ENCODE measurements around the gene GGT6.
A peak's percentile ranks its signal among the peaks of the same experiment; 100 is the strongest.
"Not testable (repeated sequence)": the region's sequence is repeated elsewhere in the genome, so short reads cannot be mapped to it uniquely, and the experiment has no call there.

The GGT6 gene, protein sequence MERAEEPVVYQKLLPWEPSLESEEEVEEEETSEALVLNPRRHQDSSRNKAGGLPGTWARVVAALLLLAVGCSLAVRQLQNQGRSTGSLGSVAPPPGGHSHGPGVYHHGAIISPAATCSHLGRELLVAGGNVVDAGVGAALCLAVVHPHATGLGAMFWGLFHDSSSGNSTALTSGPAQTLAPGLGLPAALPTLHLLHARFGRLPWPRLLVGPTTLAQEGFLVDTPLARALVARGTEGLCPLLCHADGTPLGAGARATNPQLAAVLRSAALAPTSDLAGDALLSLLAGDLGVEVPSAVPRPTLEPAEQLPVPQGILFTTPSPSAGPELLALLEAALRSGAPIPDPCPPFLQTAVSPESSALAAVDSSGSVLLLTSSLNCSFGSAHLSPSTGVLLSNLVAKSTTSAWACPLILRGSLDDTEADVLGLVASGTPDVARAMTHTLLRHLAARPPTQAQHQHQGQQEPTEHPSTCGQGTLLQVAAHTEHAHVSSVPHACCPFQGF

DNA sequence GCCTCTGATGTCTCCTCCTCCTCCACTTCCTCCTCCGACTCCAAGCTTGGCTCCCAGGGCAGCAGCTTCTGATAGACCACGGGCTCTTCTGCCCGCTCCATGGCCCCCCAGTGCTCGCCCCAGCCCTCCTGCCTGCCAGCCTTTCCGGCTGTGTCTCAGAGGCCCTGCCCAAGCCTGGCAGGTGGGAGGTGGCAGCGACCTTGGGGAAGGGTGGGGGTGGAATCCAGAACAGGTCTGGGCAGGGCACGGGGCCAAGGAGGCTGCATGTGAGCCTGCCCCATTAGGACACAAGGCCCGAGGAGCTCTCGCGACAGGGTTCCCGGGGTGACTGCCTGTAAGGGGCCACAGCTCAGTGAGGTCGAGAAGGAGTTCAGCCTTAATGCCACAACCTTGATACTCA, at the start of gene GGT6:
TSS of gene GGT6 (minus strand) at position 157 of the 400 bp plus-strand sequence. CDS start at position 101, 56 bp downstream.
- DNase-seq, result no peak

DNA sequence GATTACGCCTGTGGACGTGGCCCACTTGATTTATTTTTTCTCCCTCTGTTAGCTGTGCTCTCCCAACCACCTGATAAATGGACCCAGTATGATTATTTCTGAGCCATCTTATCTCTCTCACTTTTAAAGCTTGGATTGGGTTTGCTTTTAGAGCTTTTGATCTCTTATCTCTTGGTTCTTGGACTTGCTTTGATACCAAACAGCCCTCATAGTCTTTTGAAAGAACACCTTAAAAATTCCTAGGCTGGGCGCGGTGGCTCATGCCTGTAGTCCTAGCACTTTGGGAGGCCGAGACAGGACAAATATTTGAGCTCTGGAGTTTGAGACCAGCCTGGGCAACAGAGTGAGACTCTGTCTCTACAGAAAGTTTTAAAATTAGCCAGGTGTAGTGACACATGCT, 49.8 kb upstream of the GGT6 start:
- no peak for DNase-seq

DNA sequence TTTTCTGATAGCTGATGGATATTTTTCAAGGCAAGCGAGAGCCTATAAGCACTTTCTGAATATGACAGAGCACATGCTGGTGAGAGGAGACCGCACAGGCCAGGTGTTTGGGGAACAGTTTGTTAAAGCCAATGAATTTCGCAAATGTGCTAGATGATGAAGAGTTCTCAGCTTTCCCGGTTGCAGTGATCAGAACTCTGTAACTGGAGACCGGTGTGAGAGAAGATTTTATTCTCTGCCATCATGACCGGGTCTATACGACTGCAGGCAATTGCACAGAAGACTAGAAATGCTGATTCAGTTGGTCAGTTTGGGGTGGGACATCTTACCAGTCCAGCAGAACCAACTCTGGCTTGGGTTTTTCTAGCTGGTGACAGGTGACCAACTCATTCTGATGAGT, 49.4 kb upstream of the GGT6 start:
- DNase-seq, result no peak

DNA sequence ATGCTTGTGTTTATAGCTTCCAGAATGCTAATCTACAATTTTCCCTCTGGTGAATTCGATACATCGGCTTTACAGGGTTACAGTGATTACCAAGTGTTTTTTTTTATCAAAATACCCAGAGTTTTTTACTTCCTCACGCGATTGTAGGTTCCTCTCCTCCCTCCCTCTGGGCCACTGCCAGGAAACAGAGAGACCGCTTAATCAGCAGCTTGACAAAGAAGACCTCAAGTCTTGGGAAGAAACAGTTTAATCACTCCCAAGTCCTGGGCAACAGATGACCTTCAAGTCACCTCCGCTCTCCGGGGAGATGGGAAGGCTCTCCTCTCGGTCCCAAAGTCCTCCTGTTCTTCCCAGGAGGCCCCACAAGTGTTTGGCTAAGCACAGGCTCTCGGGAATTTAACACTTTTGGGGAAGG, 47.4 kb upstream of the GGT6 start:
- DNase-seq, result peak in 21 of 58 donors; percentile 3 to 48 (median 17)

DNA sequence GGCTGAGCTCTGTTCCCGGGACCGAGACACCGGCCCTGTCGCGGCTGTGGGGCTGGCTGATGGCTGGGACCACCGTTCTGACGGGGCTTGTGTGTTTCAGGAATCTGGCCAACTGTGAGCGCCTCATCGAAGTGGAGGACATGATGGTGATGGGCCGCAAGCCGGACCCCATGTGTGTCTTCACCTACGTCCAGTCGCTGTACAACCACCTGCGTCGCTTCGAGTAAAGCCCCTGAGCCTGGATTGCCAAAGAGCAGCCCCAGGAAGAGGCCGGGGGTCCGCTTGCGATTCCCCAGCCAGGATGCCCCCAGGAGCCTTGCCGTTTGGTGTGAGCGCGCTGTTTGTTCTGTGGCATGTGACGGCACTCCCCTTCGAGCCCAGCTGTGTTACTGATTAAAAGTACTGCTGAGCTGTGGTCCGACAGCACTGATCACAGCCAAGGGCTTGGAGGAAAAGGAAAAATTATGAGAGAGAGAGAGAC, 46.9 kb upstream of the GGT6 start:
- DNase-seq, result no peak

DNA sequence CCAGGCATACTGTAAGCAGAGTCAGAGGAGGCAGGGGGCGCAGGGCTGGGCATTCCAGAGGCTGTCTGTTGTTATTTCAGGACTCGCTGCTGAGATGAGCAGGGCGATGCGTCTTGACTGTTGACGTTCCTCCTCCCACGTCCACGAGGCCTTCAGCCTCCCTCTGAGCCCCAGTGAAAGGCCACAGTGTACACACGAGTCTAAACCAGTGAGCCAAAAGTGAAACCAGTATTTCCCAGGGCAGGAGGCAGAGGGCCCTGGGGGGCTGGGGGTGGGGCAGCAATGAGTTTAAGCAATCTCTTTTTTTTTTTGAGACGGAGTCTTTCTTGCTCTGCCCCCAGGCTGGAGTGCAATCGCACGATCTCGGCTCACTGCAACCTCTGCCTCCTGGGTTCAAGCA, 45.4 kb upstream of the GGT6 start:
- DNase-seq, result peak in 5 of 58 donors; percentile 3 to 15 (median 12)

DNA sequence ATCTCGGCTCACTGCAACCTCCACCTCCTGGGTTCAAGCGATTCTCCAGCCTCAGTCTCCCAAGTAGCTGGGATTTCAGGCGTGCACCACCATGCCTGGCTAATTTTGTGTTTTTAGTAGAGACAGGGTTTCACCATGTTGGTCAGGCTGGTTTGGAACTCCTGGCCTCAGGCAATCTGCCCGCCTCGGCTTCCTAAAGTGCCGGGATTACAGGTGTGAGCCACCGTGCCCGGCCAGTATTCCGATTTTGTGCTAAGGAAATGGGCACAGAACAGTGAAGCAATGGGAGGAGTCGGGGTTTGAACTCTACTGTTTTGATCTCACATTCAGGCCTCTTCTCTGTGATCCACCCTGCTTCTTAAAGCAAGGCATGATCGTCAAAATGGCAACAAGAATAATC, 44.4 kb upstream of the GGT6 start:
- DNase-seq, result not testable (repeated sequence)

DNA sequence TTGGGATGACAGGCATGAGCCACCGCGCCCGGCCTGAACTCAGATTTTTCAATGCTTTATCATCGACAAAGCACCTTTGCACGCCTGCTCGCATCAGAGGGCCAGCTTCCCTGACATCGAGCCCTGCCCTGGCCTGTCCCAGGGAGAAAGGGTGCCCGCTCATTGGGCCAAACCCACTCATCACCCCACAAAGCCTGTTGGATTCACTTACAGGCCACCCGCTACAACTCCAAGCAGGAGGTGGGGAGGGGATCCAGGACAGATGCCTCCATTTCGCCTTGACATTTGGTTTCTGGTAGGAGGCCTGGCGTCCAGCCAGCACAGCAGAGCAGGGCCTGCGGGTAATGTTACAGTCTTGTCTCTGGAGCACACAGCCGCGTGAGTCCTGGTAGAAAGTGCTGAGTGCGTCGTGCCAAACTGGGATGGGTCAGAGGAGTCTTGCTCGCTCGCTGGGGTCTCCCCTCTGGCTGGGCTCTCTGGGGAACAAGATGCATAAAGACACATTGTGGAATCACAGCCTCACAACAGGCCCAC, 43.8 kb upstream of the GGT6 start:
- peak in 2 of 58 donors; percentile 6 to 7 for DNase-seq

DNA sequence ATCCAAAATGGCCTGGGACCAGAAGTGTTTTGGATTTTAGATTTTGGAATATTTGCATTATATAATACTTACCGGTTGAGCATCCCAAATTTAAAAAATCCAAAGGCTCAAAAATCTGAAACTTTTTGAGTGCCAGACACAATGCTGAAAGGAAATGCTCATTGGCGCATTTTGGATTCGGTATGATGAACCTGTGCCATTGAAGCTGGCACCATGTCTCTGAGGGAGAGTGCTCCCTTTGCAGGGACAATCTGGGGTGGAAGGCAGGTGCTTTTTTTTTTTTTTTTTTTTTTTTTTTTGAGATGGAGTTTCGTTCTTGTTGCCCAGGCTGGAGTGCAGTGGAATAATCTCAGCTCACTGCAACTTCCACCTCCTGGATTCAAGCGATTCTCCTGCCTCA, 41.7 kb upstream of the GGT6 start:
- no peak for DNase-seq

DNA sequence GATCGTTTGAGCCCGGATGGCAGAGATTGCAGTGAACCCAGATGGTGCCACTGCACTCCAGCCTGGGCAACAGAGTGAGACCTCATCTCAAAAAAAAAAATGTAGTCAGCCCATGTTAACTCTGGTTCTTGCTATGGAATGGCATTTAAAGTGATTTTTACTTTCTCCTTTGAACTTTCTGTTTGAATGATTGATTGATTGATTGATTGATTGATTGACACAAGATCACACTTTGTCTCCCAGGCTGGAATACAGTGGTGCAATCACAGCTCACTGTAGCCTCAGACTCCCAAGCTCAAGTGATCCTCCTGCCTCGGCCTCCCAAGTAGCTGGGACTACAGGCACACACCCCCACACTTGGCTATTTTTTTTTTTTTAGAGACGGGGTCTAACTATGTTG, 40.9 kb upstream of the GGT6 start:
- no peak for DNase-seq

DNA sequence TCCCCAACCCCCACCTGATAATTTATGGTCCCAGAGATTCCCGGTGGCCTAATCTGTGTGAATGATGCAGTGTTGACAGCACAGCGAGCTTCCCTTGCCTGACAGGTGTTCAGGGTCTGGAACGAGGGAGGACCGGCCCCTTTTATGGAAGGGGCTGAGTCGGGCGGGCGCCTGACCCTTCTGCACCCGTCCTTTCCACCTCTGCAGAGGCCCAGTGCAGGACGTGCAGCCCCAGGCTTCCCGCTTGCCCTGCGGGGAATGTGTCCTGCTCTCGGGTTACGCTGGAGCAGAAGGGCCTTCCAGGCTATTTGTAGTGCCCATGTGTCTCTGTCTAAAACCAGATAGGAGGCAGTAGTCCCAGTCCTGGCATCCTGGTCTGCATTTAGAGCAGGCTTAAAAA, 40.2 kb upstream of the GGT6 start:
- DNase-seq, result no peak

DNA sequence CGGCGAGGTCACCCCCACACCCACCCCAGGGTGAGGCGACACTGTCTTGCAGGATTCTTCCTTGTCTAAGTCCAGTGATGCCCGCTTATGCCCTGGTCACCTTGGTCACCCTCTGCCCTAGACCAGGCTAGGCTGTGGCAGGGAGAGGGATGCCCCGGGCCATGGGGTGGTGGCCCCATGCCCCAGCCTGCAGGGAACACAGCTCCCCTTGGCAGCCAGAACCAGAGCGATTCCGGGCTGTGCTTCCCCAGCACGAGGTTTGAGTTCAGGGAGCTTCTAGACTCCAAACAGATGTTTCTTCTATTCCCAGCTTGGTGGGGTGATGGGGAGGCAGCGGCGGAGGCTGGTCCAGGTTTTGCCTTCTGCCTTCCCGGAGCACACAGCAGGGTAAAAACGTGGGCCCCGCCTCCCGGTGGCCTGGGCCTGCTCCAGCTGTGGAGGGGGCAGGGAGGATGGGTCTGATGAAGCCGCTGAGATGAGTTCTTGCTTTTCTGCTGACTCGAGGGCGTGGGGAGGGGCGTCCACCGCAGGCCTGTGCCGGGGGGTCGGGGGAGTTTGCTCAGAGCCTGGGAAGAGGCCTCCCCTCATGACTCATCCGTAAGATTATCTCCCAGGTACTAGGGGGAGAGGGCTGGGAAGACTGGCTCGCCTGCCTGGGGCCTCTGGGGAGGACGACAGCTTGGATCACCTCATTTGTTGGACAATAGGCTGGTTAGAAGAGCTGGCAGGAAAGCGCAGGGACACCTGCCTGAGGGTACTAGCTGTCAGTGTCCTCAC, 39.3 kb upstream of the GGT6 start:
- DNase-seq, result no peak

DNA sequence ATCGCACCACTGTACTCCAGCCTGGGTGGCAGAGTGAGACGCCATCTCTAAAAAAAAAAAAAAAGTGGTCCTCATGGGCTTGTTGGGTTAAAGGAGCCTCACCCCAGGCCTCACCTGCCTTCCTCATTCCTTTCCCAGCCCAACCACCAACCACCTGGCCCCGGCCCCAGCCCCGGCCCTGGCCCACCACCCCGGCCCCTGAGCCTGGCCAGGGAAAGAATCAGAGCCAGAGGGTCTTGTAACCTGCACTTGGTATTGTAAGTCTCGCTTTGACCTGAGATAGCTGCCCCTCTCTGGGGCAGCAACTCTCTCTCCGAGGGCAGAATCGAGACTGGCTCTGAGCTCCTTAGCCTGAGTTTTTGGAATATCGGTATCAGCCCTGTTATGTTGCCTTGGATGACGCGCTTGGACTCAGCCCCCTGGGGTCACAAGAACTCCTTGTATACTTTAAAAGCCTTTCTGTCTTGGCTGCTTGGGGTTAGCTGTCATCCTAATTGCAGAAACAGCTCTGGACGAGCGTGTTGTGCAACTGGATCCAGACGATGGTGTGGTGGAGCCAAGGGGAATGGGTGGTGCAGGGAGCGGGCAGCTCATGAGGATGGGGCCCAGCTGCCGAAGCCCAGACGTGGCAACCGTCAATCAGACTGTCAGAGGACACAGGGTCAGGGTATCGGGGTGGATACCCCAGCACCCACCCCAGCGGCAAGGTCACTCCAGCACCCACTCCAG, 38.6 kb upstream of the GGT6 start:
- DNase-seq, result no peak

DNA sequence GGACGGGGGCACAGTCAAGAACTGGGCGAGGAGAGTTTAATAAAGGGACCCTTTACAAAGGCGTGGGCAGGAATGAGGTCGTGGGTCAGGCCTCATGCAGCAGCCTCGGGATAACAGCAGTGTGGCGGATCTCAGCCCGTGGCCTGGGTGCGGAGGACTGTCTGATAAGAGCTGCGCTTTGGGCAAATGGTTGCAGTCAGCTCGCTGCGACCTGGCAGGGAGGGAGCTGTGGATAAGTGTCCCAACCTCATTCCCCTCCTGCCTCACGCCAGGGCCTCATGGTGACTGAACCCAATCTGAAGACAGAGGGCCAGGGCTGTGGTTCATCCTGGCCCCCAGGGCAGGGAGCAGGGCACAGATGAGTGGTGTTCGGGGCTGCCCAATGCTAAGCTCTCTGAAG, 37.6 kb upstream of the GGT6 start:
- no peak for DNase-seq

DNA sequence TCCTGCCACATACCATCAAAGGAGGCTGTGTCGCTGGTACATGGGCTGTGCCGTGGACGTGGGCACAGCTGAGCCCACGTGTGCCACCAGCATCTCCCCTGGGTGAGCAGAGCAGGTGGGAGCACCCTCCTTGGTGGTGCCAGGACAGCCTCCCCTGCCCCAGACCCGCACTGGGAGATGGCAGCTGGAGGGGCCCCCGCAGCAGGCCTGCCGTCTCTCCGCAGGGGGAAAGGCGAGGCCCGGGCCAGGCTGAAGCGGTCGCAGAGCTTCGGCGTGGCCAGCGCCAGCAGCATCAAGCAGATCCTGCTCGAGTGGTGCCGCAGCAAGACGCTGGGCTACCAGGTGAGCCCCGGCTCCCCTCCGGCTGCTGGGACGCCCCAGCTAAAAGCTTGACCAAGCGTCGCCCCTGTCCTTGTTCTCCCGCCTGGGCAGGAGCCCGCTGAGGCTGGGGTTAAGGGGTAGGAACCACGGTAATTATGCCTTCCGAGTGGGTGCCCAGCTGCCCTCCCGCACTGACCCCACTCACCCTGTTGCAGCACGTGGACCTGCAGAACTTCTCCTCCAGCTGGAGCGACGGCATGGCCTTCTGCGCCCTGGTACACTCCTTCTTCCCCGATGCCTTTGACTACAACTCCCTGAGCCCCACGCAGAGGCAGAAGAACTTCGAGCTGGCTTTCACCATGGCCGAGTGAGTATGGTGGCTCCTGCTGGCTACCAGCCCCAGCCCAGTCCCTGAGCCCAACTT, 36.4 kb upstream of the GGT6 start:
- no peak for DNase-seq

DNA sequence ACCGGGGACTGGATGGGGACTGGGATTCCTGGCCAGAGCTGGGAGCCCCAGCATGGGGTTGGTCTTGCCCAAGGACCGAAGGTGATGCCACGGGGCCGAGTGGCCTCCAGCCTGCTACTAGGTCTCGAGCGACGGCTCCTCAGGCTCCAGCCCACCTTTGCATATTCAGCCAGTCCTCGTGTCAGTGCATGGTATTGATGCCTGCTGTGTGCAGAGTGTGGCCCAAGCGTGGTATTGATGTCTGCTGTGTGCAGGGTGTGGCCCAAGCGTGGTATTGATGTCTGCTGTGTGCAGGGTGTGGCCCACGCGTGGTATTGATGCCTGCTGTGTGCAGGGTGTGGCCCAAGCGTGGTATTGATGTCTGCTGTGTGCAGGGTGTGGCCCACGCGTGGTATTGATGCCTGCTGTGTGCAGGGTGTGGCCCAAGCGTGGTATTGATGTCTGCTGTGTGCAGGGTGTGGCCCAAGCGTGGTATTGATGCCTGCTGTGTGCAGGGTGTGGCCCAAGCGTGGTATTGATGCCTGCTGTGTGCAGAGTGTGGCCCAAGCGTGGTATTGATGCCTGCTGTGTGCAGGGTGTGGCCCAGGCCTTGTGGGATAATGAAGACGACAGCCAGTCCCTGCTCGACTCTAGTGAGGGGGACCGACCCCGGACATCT, 35.4 kb upstream of the GGT6 start:
- not testable (repeated sequence) for DNase-seq

DNA sequence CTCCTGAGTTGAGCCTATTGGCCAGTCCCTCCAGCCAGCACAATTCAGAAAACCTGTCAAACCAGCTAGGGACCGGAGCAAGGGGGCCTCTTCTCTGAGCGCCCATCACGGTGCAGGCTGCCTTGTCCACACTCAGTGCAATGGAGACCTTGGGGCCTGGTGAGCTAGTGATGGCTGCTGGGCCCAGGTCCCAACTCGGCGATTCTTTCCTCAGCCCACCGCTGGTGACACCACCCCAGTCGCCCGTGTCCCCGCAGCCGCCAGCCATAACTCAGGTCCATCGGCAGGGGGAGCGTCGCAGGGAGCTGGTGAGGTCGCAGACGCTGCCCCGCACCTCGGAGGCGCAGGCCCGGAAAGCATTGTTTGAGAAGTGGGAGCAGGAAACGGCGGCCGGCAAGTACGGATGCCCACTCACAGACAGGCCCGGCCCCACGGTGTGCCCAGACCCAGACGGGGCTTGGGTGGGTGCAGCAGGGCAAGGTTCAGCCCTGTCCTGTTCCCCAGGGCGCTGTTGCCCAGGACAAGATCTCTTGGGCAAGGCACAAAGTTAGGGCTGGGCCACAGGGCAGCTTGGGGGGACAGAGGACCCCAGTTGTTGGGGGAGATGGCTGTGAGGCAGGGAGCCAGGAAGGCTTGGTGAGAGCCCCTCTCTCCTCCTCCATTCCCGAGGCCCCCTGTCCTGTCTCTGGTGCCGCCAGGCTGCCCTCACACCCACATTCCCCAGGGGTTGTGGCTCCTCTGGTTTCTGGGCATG, 34.7 kb upstream of the GGT6 start:
- DNase-seq, result peak in 2 of 58 donors; percentile 4 to 5

DNA sequence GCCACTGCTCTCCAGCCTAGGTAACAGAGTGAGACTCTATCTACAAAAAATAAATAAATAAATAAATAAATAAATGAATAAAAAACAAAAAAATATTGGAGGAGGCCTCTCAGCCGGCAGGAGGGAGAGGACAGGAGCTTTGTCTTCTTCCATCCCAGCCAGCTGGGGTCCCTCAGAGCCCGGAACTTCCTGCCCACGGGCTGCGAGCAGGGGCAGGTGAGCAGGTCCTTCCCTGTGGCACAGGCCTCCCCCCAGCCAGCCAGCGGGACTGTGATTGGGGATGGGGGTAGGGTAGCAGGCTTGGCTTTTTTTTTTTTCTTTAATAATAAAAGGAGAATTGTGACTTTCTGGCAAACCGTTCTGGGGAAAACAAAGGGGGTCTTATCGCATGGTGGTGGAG, 34.0 kb upstream of the GGT6 start:
- DNase-seq, result no peak

DNA sequence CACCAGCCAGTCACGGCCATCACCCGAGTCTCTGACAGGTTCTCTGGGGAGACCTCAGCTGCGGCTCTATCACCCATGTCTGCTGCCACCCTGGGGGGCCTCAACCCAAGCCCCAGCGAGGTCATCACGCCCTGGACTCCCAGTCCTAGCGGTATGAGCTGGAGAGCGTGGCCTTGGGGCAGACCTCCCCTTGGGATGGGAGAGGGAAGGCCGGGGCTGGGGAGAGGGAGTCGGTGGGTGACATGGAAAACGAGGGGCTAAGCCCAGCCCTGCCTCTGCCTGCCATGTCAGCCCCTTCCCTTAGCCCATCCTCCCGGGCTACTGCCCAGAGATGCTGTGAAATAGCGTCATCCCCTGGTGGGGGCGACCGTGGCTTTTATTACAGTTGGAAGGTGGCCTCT, 32.6 kb upstream of the GGT6 start:
- DNase-seq, result no peak

All from anterior cingulate cortex (tissue), 58 donors.